K562 (cell line): ENCODE measurements around the gene ARHGAP22. TPM values are rescaled to one million over a fixed set of nuclear protein-coding genes. Genes with fewer than 3 reads are reported as not detected.

Experiments used
- ATAC-seq: fragments of 200-7000 bp; cut with Tn5 transposase; 3 replicates; pipeline ENCODE4 v1.9.1; 2020; ENCODE audit warnings: moderate library complexity
- BruUV-seq: library from RNA; stranded (reverse); fragments of 400-500 nt; replicated peaks from 2 replicates; lab custom pipeline; 2021; lab: Mats Ljungman, UMichigan
- CTCF ChIA-PET: fragments of 300-600 bp; formaldehyde crosslinking; extraction: SDS; loops from one replicate; lab custom pipeline; 2021; ENCODE audit warnings: low intra/inter-chr PET ratio; lab: Yijun Ruan, JAX
- POLR2A ChIA-PET: fragments of 300-600, 350-650 bp; sonication (Branson Sonifier 250); formaldehyde crosslinking; extraction: SDS; loops from one replicate; lab custom pipeline; 2021; ENCODE audit warnings: antibody characterized with exemption, inconsistent platforms; lab: Yijun Ruan, JAX
- DNase-seq, 4 experiments: peaks; one replicate each; pipeline versions ENCODE4 v3.0.0 to v3.0.0-alpha.2; 2011 to 2018; ENCODE audit warnings: low spot score in 3 of 4, mixed read lengths in 3 of 4; ENCODE audit errors: extremely low read depth in 1 of 4
- FAIRE-seq: peaks from 2 replicates; lab custom pipeline; 2011; peaks lifted over from hg19 to GRCh38; lab: Jason Lieb, UNC
- H2AFZ ChIP-seq: 2 replicates; pipeline ENCODE4 v1.6.0; 2011; ENCODE audit warnings: low read depth, low read length, control low read depth, inconsistent platforms
- H3K27ac ChIP-seq: fragments of 200-600 bp; 3 replicates; pipeline ENCODE4 v1.8.0; 2011; ENCODE audit warnings: low read depth, mild to moderate bottlenecking, control low read depth, inconsistent platforms, low read length, moderate library complexity, mixed read lengths; ENCODE audit errors: extremely low read depth
- H3K27me3 ChIP-seq, 2 experiments: fragments of 300-600 bp in 1 of 2; 2 replicates in 1 of 2; 3 replicates in 1 of 2; pipeline versions ENCODE4 v1.6.0 to v1.8.0; 2011; ENCODE audit warnings: inconsistent platforms in 2 of 2, low read length in 2 of 2, mild to moderate bottlenecking in 1 of 2, mixed read lengths in 1 of 2, moderate library complexity in 1 of 2; ENCODE audit not compliant: control insufficient read depth in 2 of 2, insufficient read depth in 2 of 2
- H3K36me3 ChIP-seq: fragments of 300-600 bp; 3 replicates; pipeline ENCODE4 v1.8.0; 2011; ENCODE audit warnings: mild to moderate bottlenecking, low read length, inconsistent platforms; ENCODE audit not compliant: control insufficient read depth, insufficient read depth
- H3K4me1 ChIP-seq, 2 experiments: fragments of 200-600 bp in 1 of 2; replicated peaks in 1 of 2; 2 replicates in 1 of 2; 3 replicates in 1 of 2; pipeline versions ENCODE4 v1.5.1 to v1.8.0; 2011; ENCODE audit warnings: inconsistent platforms in 2 of 2, low read length in 2 of 2, mild to moderate bottlenecking in 1 of 2, mixed read lengths in 1 of 2, moderate library complexity in 1 of 2; ENCODE audit not compliant: control insufficient read depth in 2 of 2, insufficient read depth in 2 of 2
- H3K4me2 ChIP-seq: 2 replicates; pipeline ENCODE4 v1.6.1; 2011; ENCODE audit warnings: low read length, control low read depth, inconsistent platforms, mixed read lengths; ENCODE audit not compliant: insufficient read depth
- H3K4me3 ChIP-seq: fragments of 200-600 bp; sonication (generic), shearing (Covaris generic); 2 replicates; pipeline ENCODE4 v1.5.1; 2016; ENCODE audit warnings: control low read depth, inconsistent platforms
- H3K79me2 ChIP-seq: fragments of 200-600 bp; 3 replicates; pipeline ENCODE4 v1.8.0; 2011; ENCODE audit warnings: low read length, inconsistent platforms; ENCODE audit not compliant: control insufficient read depth, insufficient read depth
- H3K9ac ChIP-seq, 2 experiments: 2 replicates each; pipeline versions ENCODE4 v1.6.0 to v1.6.1; 2011; ENCODE audit warnings: low read depth in 2 of 2, low read length in 2 of 2, control low read depth in 1 of 2, inconsistent platforms in 1 of 2, mild to moderate bottlenecking in 1 of 2, mixed read lengths in 1 of 2; ENCODE audit not compliant: insufficient read depth in 1 of 2
- H3K9me1 ChIP-seq: one replicate; pipeline ENCODE4 v1.6.0; 2011; ENCODE audit warnings: inconsistent platforms, mild to moderate bottlenecking, low read length, moderate library complexity; ENCODE audit not compliant: control insufficient read depth, insufficient read depth
- H3K9me3 ChIP-seq: replicated peaks from 2 replicates; pipeline ENCODE4 v1.5.1; 2011; ENCODE audit warnings: low read depth, low read length, inconsistent platforms; ENCODE audit not compliant: control insufficient read depth, insufficient read depth
- H4K20me1 ChIP-seq: replicated peaks from 2 replicates; pipeline ENCODE4 v1.6.1; 2011; ENCODE audit warnings: low read length, inconsistent platforms, mixed read lengths; ENCODE audit not compliant: control insufficient read depth, insufficient read depth
- CBFA2T2 ChIP-seq: fragments of 450-650 bp; conservative IDR thresholded peaks from 2 replicates; pipeline ENCODE4 v1.6.1; 2017; ENCODE audit warnings: mild to moderate bottlenecking
- FOXK2 ChIP-seq, 2 experiments: fragments of 450-650 bp; IDR thresholded peaks in 1 of 2; conservative IDR thresholded peaks in 1 of 2; 2 replicates each; pipeline ENCODE4 v1.6.1; 2016; ENCODE audit warnings: low read depth in 2 of 2, mild to moderate bottlenecking in 1 of 2
- HCFC1 ChIP-seq: IDR thresholded peaks from 2 replicates; pipeline ENCODE4 v1.6.1; 2012; ENCODE audit warnings: low read depth, low read length, improper control_type of control experiment
- MYC ChIP-seq, 2 experiments: fragments of 250-450 bp in 1 of 2; sonication (Bioruptor Pico) in 1 of 2; IDR thresholded peaks; 2 replicates each; pipeline versions ENCODE4 v1.5.1 to v1.6.1; 2012 to 2021; ENCODE audit warnings: low read depth in 2 of 2, borderline replicate concordance in 1 of 2, improper control_type of control experiment in 1 of 2, low read length in 1 of 2, mild to moderate bottlenecking in 1 of 2, moderate library complexity in 1 of 2
- NCOA1 ChIP-seq: fragments of 450-650 bp; IDR thresholded peaks from 2 replicates; pipeline ENCODE4 v1.6.1; 2016; ENCODE audit warnings: low read depth
- NR1H2 ChIP-seq: sonication (generic); formaldehyde crosslinking; IDR thresholded peaks from 2 replicates; pipeline ENCODE4 v1.4.0; 2020; ENCODE audit warnings: mild to moderate bottlenecking, missing genetic modification reagents
- NRF1 ChIP-seq, 2 experiments: fragments of 450-650 bp; IDR thresholded peaks in 1 of 2; conservative IDR thresholded peaks in 1 of 2; 2 replicates each; pipeline ENCODE4 v1.6.1; 2014; ENCODE audit warnings: mild to moderate bottlenecking in 2 of 2
- OTX1 ChIP-seq: fragments of 450-650 bp; formaldehyde crosslinking; IDR thresholded peaks from 2 replicates; pipeline ENCODE4 v1.4.0; 2022; ENCODE audit warnings: mild to moderate bottlenecking
- SREBF1 ChIP-seq: fragments of 150-350 bp; IDR thresholded peaks from 2 replicates; pipeline ENCODE4 v1.6.1; 2014; ENCODE audit warnings: antibody characterized with exemption, low read depth, low read length, borderline replicate concordance
- TAL1 ChIP-seq: fragments of 450-650 bp; IDR thresholded peaks from 2 replicates; pipeline ENCODE4 v1.6.1; 2016; ENCODE audit warnings: mild to moderate bottlenecking
- VEZF1 ChIP-seq: fragments of 200-800 bp; sonication (Bioruptor generic); IDR thresholded peaks from 2 replicates; pipeline ENCODE4 v1.6.1; 2017; ENCODE audit warnings: missing genetic modification characterization, missing compliant biosample characterization
- WHSC1 ChIP-seq: IDR thresholded peaks from one replicate; pipeline ENCODE4 v1.6.1; 2012; ENCODE audit warnings: low read length, control low read depth, inconsistent platforms
- ZBTB17 ChIP-seq: fragments of 450-650 bp; formaldehyde crosslinking; IDR thresholded peaks from 2 replicates; pipeline ENCODE4 v1.4.0; 2020; ENCODE audit warnings: mild to moderate bottlenecking
- ZNF57 ChIP-seq: fragments of 450-650 bp; formaldehyde crosslinking; IDR thresholded peaks from 2 replicates; pipeline ENCODE4 v1.4.0; 2020; ENCODE audit warnings: mild to moderate bottlenecking, moderate library complexity
- ZNF766 ChIP-seq: fragments of 200-800 bp; sonication (Bioruptor generic); conservative IDR thresholded peaks from 2 replicates; pipeline ENCODE4 v1.6.1; 2016; ENCODE audit warnings: missing genetic modification characterization, missing compliant biosample characterization
- WGBS: fragments of 100-300 bp; shearing (Covaris generic); methylation state at CpG from one replicate; pipeline ENCODE4 v1.1.6; 2016; ENCODE audit warnings: low coverage, mixed read lengths; ENCODE audit not compliant: insufficient coverage; ENCODE audit errors: missing lambda C conversion rate; 5-methylcytosine and 5-hydroxymethylcytosine counted together
- in situ Hi-C: fragments of 300-500 bp; cut with MboI; formaldehyde crosslinking; loops from 4 replicates; pipeline ENCODE4 v1.15.0; 2018; ENCODE audit warnings: inconsistent platforms, mixed read lengths
- intact Hi-C: fragments of 100-400 bp; cut with micrococcal nuclease; formaldehyde crosslinking; loops from 2 replicates; pipeline ENCODE4 v1.14.2; 2022
- polyA plus RNA-seq, 8 experiments: library from polyadenylated mRNA; depleted of rRNA in 4 of 8; stranded (reverse) in 5 of 8; unstranded in 3 of 8; fragments of >200 nt; fragmentation: Nextera tagmentation in 2 of 8; fragmentation: Illumina TruSeq in 1 of 8; extraction: Ambion mirVana in 2 of 8; extraction: Trizol in 1 of 8; gene quantifications; 2 replicates each; pipeline versions ENCODE4 v1.2.1 to v1.2.3, GENCODE V29; 2011 to 2014; ENCODE audit warnings: inconsistent platforms in 1 of 8, missing spikeins in 1 of 8
- total RNA-seq, 7 experiments: library from RNA; depleted of rRNA in 6 of 7; stranded (reverse); fragments of >200 nt in 6 of 7; fragmentation: Illumina TruSeq in 2 of 7; extraction: Trizol in 2 of 7; gene quantifications; 2 replicates each; pipeline versions ENCODE4 v1.2.1 to v1.2.3, GENCODE V29; 2011 to 2021; ENCODE audit warnings: low replicate concordance in 1 of 7
- TF ChIP-seq, protein P1 (sequence below): fragments of 450-650 bp; IDR thresholded peaks from 2 replicates; pipeline ENCODE4 v1.7.0; 2016; ENCODE audit warnings: borderline replicate concordance

Gene ARHGAP22
- total and polyA plus RNA-seq, 9 of the 15 experiments (the other 6 are each of a cell fraction or from before 2014, with no cell fraction given), result 1.3 to 28.1 (median 12.7) TPM

DNA sequence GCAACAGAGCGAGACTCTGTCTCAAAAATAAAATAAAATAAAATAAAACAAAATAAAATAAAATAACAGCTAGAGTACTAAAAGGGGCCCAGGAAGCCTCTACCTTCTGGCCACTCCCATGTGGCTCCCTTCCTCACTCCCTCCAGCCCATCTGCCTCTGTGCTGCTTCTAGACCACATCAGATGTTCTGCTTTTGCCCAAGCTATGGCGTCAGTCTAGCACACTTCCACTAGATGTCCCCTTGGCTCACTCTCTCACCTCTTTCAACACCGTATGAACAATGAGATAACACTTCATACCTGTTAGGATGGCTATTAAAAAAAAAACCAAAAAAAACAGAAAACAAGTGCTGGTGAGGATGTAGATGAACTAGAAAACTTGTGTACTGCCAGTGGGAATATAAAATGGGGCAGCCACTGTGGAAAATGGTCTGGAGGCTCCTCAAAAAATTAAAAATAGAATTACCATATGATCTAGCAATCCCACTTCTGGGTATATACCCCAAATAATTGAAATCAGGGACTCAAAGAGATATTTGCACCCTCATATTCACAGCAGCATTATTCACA is 132.3 kb downstream of the ARHGAP22 start (continued):
- TF ChIP-seq, protein P1, sequence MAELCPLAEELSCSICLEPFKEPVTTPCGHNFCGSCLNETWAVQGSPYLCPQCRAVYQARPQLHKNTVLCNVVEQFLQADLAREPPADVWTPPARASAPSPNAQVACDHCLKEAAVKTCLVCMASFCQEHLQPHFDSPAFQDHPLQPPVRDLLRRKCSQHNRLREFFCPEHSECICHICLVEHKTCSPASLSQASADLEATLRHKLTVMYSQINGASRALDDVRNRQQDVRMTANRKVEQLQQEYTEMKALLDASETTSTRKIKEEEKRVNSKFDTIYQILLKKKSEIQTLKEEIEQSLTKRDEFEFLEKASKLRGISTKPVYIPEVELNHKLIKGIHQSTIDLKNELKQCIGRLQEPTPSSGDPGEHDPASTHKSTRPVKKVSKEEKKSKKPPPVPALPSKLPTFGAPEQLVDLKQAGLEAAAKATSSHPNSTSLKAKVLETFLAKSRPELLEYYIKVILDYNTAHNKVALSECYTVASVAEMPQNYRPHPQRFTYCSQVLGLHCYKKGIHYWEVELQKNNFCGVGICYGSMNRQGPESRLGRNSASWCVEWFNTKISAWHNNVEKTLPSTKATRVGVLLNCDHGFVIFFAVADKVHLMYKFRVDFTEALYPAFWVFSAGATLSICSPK, result no peak
- TF ChIP-seq ZNF57 (CRISPR knock-in tag) (no peak), ZNF766 (CRISPR knock-in tag) (no peak), SREBF1 (no peak)
- TF ChIP-seq, all 486 proteins: peak for 12

- Histone ChIP-seq H3K79me2 (peaks cover 56% of the 10 kb centered on the region), H4K20me1 (no peaks in the 10 kb centered on the region), H3K4me3 (no peak overlapping the region), H3K27me3 (no peaks in the 10 kb centered on the region; a peak in 1 of 5 replicates), H3K27ac (peak overlapping the region; percentile 100), H2AFZ (peak overlapping the region; percentile 69), H3K9ac (peak overlapping the region; percentile 18 to 82), H3K4me1 (peaks cover 71 to 78% of the 10 kb centered on the region in 2 experiments), H3K9me3 (peaks cover 4% of the 10 kb centered on the region), H3K36me3 (peaks cover 34% of the 10 kb centered on the region), H3K4me2 (peak overlapping the region; percentile 76), H3K9me1 (no peaks in the 10 kb centered on the region)
- intact Hi-C loops (loop anchor here (1.0 to 5.0 kb wide), 4 partner anchors 10 to 39 kb away; no protein-coding TSS in a partner anchor), in situ Hi-C loops (no loop called here)
- DNase-seq (peak; percentile 74 to 75 (median 74)), ATAC-seq (peak; percentile 74), FAIRE-seq (no peak)
- BruUV-seq, result no TSS peak
- ChIA-PET CTCF (no interaction called here), POLR2A (interaction anchor here (0.9 to 1.4 kb wide), 3 partner anchors 8 to 16 kb away, joined by 3 to 8 read pairs (median 4); no protein-coding TSS in a partner anchor)
- 41% methylated on average over 8 of the region's 8 CpGs for WGBS
- no peak for TF ChIP-seq FOXK2 (conservative IDR thresholded peaks at IDR 0.05 in 1 of 2, IDR thresholded peaks at IDR 0.05 in 1 of 2; ENCODE audit: low read depth in 2 of 2)
- TF ChIP-seq VEZF1 (CRISPR knock-in tag), result peak; percentile 35; the same call in 1 of the 2 replicates
- peak; percentile 63; the same call in 1 of the 2 replicates for TF ChIP-seq ZBTB17 (CRISPR knock-in tag)
- TF ChIP-seq NRF1 (conservative IDR thresholded peaks at IDR 0.05 in 1 of 2, IDR thresholded peaks at IDR 0.05 in 1 of 2), result no peak
- no peak for TF ChIP-seq TAL1
- peak; percentile 48 for TF ChIP-seq WHSC1
- TF ChIP-seq HCFC1, result no peak
- no peak for TF ChIP-seq OTX1 (CRISPR knock-in tag)
- no peak for TF ChIP-seq NR1H2 (CRISPR knock-in tag)
- TF ChIP-seq NCOA1, result no peak
- no peak for TF ChIP-seq CBFA2T2
- TF ChIP-seq MYC (IDR thresholded peaks at IDR 0.05; ENCODE audit: low read depth, low read length), result no peak
- peak; percentile 46; the same call in 1 of the 2 replicates for TF ChIP-seq MYC (CRISPR knock-in tag; IDR thresholded peaks at IDR 0.05; ENCODE audit: borderline replicate concordance, low read depth)
Measured at GRCh38 chr10:48470893-48471805, 133.7 kb downstream of the ARHGAP22 start.
